ENCODE measurements around the gene KCNK5.

- TF ChIP-seq, protein P1, sequence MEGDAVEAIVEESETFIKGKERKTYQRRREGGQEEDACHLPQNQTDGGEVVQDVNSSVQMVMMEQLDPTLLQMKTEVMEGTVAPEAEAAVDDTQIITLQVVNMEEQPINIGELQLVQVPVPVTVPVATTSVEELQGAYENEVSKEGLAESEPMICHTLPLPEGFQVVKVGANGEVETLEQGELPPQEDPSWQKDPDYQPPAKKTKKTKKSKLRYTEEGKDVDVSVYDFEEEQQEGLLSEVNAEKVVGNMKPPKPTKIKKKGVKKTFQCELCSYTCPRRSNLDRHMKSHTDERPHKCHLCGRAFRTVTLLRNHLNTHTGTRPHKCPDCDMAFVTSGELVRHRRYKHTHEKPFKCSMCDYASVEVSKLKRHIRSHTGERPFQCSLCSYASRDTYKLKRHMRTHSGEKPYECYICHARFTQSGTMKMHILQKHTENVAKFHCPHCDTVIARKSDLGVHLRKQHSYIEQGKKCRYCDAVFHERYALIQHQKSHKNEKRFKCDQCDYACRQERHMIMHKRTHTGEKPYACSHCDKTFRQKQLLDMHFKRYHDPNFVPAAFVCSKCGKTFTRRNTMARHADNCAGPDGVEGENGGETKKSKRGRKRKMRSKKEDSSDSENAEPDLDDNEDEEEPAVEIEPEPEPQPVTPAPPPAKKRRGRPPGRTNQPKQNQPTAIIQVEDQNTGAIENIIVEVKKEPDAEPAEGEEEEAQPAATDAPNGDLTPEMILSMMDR (IDR thresholded peaks at IDR 0.05): no peak
- TF ChIP-seq POLR2A (IDR thresholded peaks at IDR 0.05): no peak
Observed at GRCh38 chr6:39260953-39261352, 31.7 kb upstream of the KCNK5 start.
